Spleen (tissue), 7 donors: Measurements from ENCODE around the gene RBM12.

Source experiments
- POLR2A ChIP-seq, 3 donors: fragments of 450-650 bp; IDR thresholded peaks; one replicate each; pipeline ENCODE4 v1.5.1; 2017; ENCODE audit warnings: antibody characterized with exemption in 3 of 3, mild to moderate bottlenecking in 1 of 3
- POLR2AphosphoS5 ChIP-seq, 3 donors: sonication (generic); formaldehyde crosslinking; IDR thresholded peaks; one replicate each; pipeline ENCODE4 v1.5.1; 2017; ENCODE audit warnings: antibody characterized with exemption in 3 of 3
- TF ChIP-seq, protein P1 (sequence below), 11 experiments: fragments of 200-600 bp in 7 of 11; fragments of 450-650 bp in 4 of 11; sonication (generic) in 4 of 11; IDR thresholded peaks in 8 of 11; conservative IDR thresholded peaks in 3 of 11; 1 replicate in 7 of 11; 2 replicates in 4 of 11; pipeline versions ENCODE4 v1.4.0 to v1.8.0; 2016 to 2021; ENCODE audit warnings: antibody characterized with exemption in 11 of 11, inconsistent platforms in 4 of 11, mild to moderate bottlenecking in 1 of 11
- donor health status: DM: no; HTN: no; CAD: no; lungs with moderate emphysema.
- donor health status: DM: no; HTN: no; CAD: no.
- donor health status: DM: no; HTN: no; CAD: no.

DNA sequence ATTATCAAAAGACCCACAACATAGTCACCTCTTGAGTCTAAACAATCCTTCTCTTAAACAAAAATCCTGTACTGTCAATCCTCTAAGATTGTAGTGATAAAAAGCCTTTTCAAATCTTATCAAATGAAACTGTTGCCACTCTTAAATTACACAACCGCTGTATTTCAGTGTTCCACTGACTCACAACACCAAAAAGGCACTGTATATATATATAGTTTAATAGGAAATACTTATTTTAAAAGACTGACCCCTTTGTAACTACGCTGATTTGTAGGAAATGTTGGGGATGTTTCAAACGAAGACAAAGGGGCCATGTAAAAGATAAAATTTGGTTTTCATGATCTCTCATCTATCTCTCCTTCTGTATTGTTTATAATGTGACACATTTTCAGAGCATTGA is 14.1 kb downstream of the RBM12 start:
- TF ChIP-seq, protein P1, sequence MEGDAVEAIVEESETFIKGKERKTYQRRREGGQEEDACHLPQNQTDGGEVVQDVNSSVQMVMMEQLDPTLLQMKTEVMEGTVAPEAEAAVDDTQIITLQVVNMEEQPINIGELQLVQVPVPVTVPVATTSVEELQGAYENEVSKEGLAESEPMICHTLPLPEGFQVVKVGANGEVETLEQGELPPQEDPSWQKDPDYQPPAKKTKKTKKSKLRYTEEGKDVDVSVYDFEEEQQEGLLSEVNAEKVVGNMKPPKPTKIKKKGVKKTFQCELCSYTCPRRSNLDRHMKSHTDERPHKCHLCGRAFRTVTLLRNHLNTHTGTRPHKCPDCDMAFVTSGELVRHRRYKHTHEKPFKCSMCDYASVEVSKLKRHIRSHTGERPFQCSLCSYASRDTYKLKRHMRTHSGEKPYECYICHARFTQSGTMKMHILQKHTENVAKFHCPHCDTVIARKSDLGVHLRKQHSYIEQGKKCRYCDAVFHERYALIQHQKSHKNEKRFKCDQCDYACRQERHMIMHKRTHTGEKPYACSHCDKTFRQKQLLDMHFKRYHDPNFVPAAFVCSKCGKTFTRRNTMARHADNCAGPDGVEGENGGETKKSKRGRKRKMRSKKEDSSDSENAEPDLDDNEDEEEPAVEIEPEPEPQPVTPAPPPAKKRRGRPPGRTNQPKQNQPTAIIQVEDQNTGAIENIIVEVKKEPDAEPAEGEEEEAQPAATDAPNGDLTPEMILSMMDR (IDR thresholded peaks at IDR 0.05 in 8 of 11, conservative IDR thresholded peaks at IDR 0.05 in 3 of 11) = no peak
- TF ChIP-seq POLR2A (IDR thresholded peaks at IDR 0.05) = no peak
- TF ChIP-seq POLR2AphosphoS5 (IDR thresholded peaks at IDR 0.05) = no peak
